HG03565 (cell line): ENCODE measurements around the gene CR1L.
"Not testable (repeated sequence)": the region's sequence is repeated elsewhere in the genome, so short reads cannot be mapped to it uniquely, and the experiment has no call there.

Source experiments
- ATAC-seq: cut with Tn5 transposase; IDR thresholded peaks from one replicate; pipeline ENCODE4 v1.9.1; 2021; ENCODE audit warnings: mild to moderate bottlenecking, moderate library complexity; ENCODE audit not compliant: unreplicated experiment

CR1L gene

GRCh38 chr1:207645635-207646081 is 725 bp downstream of the CR1L start:
- ATAC-seq: no peak

- ATAC-seq: no peak
Measured at GRCh38 chr1:207646171-207646570, 1.2 kb downstream of the CR1L start.

- no peak for ATAC-seq
Measured at GRCh38 chr1:207646944-207647579, 2.1 kb downstream of the CR1L start.

GRCh38 chr1:207647671-207648333 is 2.9 kb downstream of the CR1L start:
- ATAC-seq: no peak

GRCh38 chr1:207648334-207649209 is 3.6 kb downstream of the CR1L start:
- ATAC-seq: no peak

- ATAC-seq: no peak
Measured at GRCh38 chr1:207649210-207649753, 4.3 kb downstream of the CR1L start.

- no peak for ATAC-seq
Measured at GRCh38 chr1:207649865-207650580, 5.1 kb downstream of the CR1L start.

GRCh38 chr1:207651583-207651982 is 6.7 kb downstream of the CR1L start:
- no peak for ATAC-seq

- no peak for ATAC-seq
Measured at GRCh38 chr1:207654320-207654719, 9.4 kb downstream of the CR1L start.

GRCh38 chr1:207658408-207658807 is 13.5 kb downstream of the CR1L start:
- no peak for ATAC-seq

- ATAC-seq: no peak
Measured at GRCh38 chr1:207658904-207659485, 14.1 kb downstream of the CR1L start.

GRCh38 chr1:207659545-207660153 is 14.7 kb downstream of the CR1L start:
- ATAC-seq: no peak

GRCh38 chr1:207661420-207661819 is 16.5 kb downstream of the CR1L start:
- ATAC-seq: not testable (repeated sequence)

GRCh38 chr1:207666342-207666741 is 21.4 kb downstream of the CR1L start:
- no peak for ATAC-seq

GRCh38 chr1:207669528-207670009 is 24.6 kb downstream of the CR1L start:
- no peak for ATAC-seq

- ATAC-seq: peak; percentile 59
Measured at GRCh38 chr1:207670192-207670591, 25.3 kb downstream of the CR1L start.

- ATAC-seq: no peak
Measured at GRCh38 chr1:207670997-207671396, 26.1 kb downstream of the CR1L start.

- ATAC-seq: no peak
Measured at GRCh38 chr1:207672522-207673130, 27.7 kb downstream of the CR1L start.

GRCh38 chr1:207673399-207673798 is 28.5 kb downstream of the CR1L start:
- no peak for ATAC-seq
